Activated T-cell treated with anti-CD3 and anti-CD28 coated beads for 1 hour (primary cell): ENCODE data around the gene DYNLT3.

Experiments used
- DNase-seq: peaks from one replicate; pipeline ENCODE4 v3.0.0-alpha.2; 2020; ENCODE audit warnings: low read depth

Gene DYNLT3, protein sequence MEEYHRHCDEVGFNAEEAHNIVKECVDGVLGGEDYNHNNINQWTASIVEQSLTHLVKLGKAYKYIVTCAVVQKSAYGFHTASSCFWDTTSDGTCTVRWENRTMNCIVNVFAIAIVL

DNA sequence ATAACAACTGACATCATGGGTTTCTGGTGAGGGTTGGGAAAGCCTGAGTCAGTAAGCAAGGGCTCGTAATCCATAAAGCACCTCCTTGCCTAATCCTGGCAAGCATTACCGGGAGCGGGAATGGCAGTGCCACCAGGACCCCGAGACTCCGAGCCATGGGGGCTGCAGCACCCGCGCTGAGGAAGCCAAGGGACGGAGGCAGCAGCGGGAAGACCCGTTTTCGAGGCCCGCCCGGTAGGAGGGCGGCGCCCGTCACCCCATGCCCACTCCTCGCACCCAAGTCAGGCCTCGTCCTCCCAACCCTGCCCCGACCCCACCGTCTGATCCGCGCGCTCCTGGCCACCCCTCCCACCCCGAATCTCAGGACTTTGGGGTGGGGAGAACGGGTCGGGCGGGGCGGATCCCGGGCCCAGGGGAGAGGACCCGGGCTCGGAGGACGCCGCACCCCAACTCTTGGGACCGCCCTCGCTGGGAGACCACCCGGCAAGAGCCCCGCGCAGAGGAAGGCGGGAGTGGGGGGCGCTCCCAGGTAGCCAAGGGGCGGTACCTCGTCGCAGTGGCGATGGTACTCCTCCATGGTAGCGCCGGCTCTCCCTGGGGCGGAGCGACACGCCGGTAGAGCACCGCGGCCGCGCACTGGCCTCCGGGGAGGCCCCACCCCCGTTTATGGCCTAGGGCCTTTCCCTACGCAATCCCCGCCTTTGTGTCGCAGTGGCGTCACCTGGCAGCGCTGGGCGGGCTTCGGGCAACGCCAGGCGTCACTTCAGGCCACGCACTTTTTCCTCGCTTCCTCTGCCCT, at the start of gene DYNLT3:
Gene DYNLT3, minus strand, starts transcription at position 638 of the 799 bp plus-strand sequence. Its CDS starts 61 bp downstream, at position 577.
- peak; percentile 62 for DNase-seq

DNA sequence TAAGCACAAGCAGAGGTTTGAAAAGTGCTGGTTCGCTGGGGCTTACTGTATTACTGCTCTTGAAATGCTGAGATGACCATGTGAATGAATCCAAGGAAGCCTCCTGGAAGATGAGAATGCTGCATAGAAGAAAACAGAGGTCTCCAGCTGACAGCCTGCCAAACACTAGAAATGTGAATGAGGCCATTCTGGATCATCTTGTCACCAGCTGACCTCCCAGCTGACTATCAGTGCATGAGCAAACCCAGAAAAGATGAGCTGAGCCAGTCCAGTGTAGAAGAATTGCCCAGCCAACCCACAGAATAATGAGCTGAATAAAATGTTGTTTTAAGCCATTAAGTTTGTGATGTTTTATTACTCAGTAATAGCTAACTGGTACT, 49.1 kb upstream of the DYNLT3 start:
- DNase-seq = no peak

DNA sequence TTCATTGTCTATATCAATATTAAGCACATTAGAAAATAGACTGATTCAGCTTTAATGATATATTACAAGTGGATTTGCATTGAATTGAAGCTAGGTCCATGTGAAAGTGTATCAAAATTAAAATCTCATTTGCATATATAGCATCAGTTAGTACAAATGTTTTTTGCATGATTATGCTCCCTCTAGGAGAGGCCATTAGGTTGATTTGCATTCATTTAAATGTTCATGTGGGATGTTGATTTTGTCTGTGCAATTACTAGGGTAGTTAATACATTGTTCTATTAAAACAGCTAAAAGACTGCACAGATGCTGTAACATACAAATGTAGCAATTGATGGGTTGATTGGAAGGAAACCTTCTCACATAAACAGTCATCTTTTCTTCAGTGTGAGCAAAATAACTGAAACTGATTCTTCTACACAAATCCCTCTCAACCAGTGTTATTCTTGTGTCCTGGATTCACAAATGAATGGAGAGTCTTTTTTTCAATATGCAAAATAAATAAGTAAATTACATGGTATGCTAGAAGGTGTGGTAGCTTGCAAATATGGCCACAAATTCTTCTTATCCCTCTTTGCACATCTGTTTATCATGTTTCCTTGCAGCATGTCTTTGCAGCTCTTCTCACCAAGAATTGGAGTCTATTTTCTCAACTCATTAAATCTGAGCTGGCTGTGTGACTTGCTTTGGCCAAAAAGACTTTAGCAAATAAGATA, 48.6 kb upstream of the DYNLT3 start:
- DNase-seq = no peak

DNA sequence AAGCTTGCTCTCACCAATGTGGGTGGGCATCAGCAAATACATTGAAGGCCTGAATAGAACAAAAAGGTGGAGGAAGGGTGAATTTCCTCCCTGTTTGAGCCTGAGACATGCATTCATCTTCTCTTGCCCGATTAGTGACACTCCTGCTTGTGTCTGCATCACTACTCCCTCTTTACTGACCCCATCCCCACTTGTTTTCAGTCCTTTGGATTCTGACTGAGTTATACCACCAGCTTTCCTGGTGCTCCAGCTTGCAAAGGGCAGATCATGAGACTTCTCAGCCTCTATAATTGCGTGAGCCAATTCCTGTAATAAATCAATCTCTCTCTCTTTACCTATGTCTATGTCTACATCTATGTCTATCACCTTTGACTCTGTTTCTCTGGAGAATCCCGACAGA, 47.4 kb upstream of the DYNLT3 start:
- DNase-seq = no peak

DNA sequence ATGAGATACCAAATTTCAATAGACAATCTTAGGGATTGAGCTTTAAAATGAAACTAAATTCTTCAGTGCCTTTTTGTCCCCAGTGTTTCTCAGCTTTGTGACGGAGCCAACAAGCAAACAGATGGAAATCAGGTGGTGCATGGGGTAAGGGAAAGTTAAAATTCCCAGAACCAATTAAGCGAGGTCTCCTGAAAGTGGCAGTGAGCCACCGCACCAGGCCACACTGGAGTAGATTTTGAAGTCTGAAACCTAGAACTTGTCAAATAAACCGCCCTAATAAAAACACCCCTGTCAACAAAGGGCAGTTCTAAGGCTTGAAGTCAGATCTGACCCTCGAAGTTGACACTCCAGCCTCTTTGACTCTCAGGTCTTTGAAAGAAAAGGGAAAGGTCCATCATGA, 40.6 kb upstream of the DYNLT3 start:
- no peak for DNase-seq

DNA sequence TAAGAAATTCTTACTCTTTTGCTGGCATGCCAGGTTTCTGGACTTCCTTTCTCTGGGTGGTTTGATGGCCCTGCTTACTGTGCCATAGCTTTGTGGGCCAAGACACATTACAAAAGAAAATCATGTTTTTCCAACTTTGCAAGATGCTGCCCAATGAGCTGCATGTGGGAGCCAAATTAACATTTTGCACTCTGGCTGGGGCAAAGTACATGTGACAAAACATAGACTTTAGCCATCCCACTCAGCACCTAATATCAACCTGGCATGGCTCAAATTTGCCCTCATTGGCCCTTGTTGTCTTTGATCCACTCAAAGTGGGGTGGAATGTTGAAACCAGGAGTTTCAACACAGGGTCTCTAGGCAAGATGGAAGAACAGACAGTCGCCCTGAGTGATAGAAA, 40.0 kb upstream of the DYNLT3 start:
- DNase-seq = no peak

DNA sequence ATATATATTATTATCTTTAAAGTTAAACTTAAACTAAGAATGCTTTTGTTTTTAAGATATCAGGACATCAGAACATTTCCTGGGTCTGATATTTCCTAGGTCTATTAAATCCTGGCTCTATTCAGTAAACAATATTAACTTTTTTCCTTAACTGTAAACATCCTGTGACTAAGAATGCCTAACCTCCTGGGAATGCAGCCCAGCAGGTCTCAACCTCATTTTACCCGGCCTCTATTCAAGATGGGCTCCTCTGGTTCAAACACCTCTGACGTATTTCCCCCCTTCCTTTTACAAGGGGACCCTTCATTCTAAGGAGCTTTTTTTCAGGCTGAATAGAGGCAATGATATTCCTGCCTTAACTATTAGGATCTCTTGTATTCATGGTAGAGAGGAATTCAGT, 35.8 kb upstream of the DYNLT3 start:
- no peak for DNase-seq

DNA sequence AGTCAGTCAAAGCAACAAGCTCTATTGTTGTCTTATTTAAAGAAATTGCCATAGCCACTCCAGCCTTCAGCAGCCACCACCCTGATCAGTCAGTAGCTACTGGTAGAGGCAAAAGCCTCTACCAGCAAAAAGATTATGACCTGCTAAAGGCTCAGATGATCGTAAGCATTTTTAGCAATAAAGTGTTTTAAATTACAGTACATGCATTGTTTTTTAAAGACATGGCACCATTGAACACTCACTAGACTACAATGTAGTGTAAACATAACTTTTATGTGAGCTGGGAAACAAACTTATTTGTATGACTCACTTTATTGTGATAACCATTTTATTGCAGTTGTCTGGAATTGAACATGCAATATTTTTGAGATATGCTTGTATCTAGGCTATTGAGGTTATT, 32.3 kb upstream of the DYNLT3 start:
- DNase-seq = no peak

DNA sequence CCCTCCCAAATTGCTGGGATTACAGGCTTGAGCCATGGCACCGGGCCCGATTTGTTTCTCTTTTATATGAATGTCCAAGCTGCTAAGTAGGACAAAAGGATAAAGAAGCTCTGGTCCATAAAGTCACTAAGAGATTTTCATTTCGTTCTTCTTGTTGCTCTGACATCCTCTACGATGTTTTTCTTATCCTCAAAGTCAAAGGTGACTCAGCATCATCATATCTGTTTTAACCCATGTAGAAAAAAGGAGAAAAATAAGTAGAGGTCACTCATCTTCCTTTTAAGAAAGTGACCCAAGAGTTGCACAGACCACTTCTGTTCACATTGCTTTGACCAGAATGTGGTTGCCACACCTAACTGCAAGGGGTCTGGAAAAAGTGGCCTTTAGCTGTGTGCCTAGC, 29.3 kb upstream of the DYNLT3 start:
- no peak for DNase-seq

DNA sequence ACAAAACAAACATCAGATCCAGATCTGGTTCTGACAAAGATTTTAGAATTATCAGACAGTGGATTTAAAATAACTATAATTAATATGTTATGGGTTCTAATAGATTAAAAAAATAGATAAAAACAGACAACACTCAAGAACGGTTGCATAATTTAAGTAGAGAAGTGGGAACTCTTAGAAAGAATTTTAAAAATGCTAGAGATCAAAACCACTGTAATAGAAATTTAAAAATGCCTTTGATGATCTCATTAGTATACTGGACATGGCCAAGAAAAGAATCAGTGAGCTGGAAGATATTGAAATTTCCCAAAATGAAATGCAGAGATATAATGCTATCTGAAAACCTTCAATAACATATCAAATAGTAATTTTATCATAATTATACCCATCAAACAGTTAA, 28.3 kb upstream of the DYNLT3 start:
- no peak for DNase-seq

DNA sequence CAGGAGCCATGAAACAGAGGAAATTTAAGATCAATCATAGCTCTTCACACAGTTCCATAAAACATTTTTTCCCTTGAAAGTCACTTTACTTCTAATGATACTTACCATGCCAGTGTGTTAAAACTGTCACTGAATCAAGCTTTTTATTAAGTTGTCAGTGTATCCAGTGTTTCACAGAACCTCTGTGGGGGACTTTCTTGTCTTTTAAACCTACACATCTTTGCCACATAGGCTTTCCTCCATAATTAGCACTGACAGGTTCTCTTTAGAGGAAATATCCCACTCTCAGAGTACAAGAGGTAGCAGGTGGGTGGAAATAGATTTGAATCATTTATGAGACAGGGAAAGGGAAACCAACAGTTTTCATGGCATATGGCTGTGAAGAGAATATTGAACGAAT, 25.8 kb upstream of the DYNLT3 start:
- no peak for DNase-seq

DNA sequence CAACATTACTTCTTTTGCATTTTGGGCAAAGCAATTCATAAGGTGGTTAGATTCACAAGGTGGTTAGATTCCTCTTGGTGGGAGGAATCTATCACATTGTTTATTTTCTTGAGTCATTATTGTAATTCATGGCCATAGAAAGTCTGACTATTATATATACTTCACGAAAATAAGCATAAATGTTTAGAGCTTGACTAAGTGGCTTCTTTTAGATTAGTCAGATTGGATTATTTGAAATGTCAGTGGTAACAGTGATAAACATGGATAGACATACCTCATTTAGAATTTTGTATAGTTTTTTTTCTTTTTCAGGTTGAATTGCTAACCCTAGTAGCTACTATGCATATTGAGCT, 24.9 kb upstream of the DYNLT3 start:
- DNase-seq = no peak

DNA sequence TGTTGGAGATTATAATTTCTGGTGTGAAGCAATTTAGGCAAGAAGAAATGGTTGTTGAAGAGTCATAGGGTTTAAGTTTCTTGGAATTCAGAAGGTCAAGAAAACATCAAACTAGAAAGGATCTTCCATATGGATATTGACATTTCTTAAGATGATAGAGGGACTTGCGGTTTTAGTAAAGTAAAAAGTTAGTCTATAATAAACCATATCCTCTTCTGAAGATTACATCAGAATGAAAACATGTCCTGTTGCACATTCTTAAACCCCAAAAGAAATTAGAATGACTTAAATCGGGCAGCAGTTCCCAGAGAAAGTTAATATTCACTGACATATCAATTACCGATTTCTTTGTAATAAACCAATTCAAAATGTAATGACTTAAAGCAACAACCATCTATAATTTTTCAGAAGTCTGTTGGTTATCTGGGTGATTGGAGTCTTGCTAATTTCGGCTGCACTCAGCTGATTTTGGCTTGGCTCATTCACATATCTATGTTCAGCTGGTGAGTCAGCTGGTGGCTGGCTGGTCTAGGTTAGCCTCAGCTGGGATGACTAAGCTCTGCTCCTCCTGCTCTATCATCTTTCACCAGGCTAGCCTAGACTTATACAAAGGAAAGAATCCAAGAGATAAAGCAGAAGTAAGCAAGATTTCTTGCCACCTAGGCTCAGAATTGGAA, 24.4 kb upstream of the DYNLT3 start:
- DNase-seq = no peak

DNA sequence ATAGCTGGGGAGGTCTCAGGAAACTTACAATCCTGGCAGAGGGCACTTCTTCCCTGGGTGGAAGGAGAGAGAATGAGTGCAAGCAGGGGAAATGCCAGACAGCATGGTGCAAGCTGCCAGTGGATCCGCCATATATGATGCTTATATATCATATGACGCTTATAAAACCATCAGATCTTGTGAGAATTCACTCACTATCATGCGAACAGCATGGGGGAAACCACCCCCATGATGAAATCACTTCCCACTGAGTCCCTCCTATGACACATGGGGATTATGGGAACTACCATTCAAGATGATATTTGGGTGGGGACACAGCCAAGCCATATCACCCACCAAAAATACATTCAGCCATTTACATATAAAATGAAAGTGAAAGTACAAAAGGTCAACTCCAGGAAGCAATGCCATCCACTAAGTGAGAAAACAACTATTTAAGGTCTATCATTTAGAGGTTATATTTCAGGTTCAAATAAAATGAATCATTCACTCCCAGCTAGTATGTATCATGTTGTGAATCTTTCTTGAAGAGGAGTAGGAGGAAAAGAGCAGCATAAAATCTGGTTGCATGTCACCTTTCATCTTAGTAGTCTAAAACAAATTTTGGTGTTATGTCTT, 20.3 kb upstream of the DYNLT3 start:
- no peak for DNase-seq

DNA sequence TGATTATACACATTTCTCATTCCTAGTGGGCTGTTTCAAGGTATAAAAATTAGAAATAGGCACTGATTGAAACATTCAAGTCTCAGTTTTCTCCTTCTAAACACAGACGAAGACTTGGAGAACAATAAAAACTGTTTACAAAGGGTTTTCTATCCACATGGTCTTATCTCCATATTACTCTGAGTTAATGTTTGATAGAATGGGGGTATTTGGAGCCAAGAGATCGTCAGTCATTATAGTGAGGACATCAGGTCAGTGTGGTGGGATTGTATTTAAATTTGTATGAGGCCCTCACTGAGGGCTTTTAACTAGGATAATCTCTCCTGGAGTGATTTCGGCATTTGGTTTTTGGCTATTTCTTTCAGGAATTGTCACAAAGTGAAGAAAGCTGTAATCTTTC, 16.4 kb upstream of the DYNLT3 start:
- DNase-seq = no peak

DNA sequence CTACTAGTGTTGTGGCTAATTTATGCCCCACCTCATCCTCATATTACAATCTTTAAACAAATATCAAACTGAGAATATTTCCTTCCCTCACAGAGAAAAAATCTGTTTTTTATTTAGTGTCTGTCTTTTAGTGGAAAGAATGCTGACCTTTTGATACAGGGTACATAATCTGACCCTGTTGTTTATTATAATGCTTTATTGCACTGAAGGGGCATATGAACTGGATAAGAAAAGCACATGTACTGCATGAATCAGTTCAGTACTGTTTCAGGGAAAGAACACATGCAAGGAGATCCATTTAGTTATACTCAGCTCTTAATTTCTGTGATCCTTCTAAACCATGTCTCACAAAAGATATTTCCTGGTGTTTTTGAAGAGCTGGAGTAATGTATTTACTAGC, 15.5 kb upstream of the DYNLT3 start:
- DNase-seq = no peak

DNA sequence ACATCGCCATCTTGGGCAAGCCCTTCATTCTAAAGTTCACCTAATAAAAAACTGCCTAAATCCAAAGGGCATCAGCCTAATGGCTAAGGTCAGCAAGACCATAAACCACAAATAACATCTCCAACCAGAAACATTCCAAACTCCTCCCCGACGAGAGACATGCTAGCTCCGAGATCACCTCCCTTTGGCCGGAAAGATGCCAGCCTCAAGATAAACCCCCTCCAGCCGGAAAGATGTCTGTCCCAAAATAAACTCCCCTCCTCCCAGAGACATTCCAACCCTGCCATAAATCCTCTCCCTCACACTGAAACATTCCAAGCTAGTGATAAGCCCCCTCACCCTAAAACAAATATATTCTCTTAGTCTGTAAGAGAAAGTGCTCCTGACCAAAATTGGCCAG, 13.3 kb upstream of the DYNLT3 start:
- DNase-seq = no peak

DNA sequence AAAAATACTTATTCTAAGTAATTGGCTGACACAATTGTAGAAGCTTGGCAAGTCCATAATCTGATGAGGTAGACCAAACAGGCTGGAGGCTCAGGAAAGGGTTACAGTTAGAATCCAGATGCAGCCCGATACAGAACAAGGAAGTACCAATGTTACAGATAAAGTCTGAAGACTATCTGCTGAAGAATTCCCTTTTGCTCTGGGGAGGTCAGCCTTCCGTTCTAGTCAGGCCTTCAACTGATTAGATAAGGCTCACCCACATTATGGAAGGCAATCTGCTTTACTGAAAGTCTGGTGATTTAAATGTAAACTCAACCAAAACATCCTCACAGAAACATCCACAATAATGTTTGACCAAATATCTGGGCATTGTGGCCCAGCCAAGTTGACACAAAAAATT, 7.4 kb upstream of the DYNLT3 start:
- no peak for DNase-seq

DNA sequence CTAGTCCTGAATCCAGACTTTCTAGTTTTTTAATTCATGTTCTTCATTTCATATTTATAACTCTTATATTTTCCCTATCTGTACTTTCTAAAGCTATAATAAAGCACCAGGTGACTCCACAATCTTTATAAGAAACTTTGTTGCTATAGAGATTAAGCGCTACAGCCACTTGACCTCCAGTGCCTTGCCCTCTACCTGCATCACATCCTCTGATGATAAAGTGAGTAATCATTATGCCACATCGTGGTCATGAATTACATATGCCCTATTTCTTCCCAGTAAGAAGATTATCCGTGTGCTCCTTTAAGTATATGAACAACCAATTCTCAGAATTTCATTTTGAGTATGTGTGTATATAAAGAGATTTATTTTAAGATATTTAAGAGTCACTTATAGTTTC, 6.8 kb upstream of the DYNLT3 start:
- DNase-seq = no peak

DNA sequence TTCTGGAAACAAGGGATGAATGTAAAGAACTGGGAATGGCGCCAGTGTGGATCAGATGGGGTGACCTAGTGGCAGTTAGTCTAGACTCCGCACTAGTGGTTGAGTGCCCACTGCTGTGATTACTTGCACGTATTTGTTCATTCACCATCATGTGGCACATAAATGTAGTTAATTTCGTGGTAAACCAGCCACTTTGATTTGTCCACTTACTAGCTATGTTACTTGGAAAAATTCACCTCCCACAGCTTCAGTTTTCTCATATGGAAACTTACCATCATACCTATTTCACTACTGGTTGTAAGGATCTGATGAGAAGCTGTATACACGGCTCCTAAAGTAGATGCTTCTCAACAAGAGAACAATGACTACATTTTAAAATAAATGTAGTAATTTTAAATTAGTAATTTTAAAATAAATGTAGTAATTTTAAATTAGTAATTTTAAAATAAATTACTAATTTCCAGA, 394 bp upstream of the DYNLT3 start:
- DNase-seq = no peak

DNA sequence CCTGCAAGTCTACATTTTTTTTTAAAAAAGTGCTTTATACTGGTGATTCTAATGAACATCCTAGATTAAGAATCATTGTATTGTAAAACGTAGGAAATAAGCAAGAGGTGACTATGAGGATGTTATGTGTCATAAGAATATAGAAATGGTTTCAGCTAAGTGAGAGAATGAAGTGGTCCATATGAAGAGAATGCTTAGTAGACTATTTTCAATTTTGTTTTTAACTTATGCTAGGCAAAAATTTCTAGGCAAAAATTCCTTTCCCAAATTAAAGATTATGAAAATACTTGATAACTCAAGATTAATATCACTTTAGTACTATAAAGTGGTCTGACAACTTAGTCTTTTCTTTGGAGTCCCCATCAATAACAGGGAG, 825 bp downstream of the DYNLT3 start:
- no peak for DNase-seq

DNA sequence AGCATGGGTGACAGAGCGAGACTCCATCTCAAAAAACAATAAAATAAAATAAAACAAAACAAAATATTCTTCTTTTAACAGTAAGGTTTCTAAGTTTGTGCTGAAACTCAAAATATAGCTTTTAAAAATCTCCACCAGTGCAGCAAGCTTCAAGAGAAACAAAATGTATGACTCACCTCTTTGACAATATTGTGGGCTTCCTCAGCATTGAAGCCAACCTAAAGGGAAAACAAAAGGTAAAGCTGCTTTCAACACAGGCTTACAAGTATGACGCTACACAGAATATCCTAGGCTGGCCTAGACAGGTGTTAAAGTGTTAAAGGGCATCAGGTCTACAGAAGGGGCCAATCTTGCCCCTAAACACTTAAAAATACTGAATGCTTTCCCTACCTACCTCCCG, 1.2 kb downstream of the DYNLT3 start:
- no peak for DNase-seq

DNA sequence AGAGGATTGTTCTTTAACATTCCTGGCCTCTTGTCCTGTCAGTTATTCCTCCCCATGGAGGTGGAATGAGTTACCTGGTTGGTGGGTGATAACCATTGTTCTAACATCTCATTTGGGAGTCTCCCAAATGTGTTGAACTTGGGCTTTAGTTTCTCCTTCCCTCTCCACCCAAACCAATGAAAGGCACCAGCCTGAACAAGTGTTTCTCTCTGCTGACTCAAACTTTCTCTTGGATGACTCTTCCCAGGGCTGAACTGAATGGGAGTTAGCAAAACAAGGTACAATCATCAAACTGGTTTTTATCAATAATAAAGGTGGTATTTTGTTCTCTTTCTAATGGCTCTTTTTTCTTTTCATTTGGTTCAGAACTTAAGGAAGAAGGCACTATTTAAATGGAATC, 2.7 kb downstream of the DYNLT3 start:
- DNase-seq = no peak
